Naive B cell (primary cell): Measurements from ENCODE around the gene LDLRAD4. TPM values are rescaled to one million over a fixed set of nuclear protein-coding genes. Genes with fewer than 3 reads are reported as not detected.
A peak's percentile ranks its signal among the peaks of the same experiment; 100 is the strongest.

Source experiments
- ATAC-seq, 2 donors: fragments of 150-1000 bp; cut with Tn5 transposase; 2 replicates each; pipeline ENCODE4 v1.10.0; 2021; ENCODE audit warnings: low read depth in 2 of 2, mild to moderate bottlenecking in 2 of 2, moderate library complexity in 2 of 2
- DNase-seq: peaks from one replicate; pipeline ENCODE4 v3.0.0; 2022
- H3K27ac Mint-ChIP-seq, 6 donors: one replicate each; pipeline ENCODE4 v1.8.0; 2020 to 2022; ENCODE audit warnings: mild to moderate bottlenecking in 6 of 6, mixed read lengths in 6 of 6, moderate library complexity in 5 of 6, inconsistent platforms in 2 of 6
- H3K27me3 Mint-ChIP-seq, 3 donors: one replicate each; pipeline ENCODE4 v1.8.0; 2021 to 2022; ENCODE audit warnings: mixed read lengths in 3 of 3, mild to moderate bottlenecking in 1 of 3
- H3K36me3 Mint-ChIP-seq, 2 donors: one replicate each; pipeline ENCODE4 v1.8.0; 2020 to 2022; ENCODE audit warnings: mixed read lengths in 2 of 2, inconsistent platforms in 1 of 2, mild to moderate bottlenecking in 1 of 2
- H3K4me1 Mint-ChIP-seq, 3 donors: one replicate each; pipeline ENCODE4 v1.8.0; 2020 to 2022; ENCODE audit warnings: mixed read lengths in 3 of 3, inconsistent platforms in 1 of 3, mild to moderate bottlenecking in 1 of 3, moderate library complexity in 1 of 3
- H3K4me3 Mint-ChIP-seq, 8 donors: one replicate each; pipeline ENCODE4 v1.8.0; 2020 to 2022; ENCODE audit warnings: mild to moderate bottlenecking in 8 of 8, mixed read lengths in 8 of 8, moderate library complexity in 8 of 8, inconsistent platforms in 2 of 8
- H3K9me3 Mint-ChIP-seq, 7 donors: one replicate each; pipeline ENCODE4 v1.8.0; 2020 to 2022; ENCODE audit warnings: mixed read lengths in 7 of 7, mild to moderate bottlenecking in 5 of 7, inconsistent platforms in 2 of 7, moderate library complexity in 1 of 7
- polyA plus RNA-seq, 6 donors: library from polyadenylated mRNA; unstranded; fragments of 300-500 nt; fragmentation: Illumina TruSeq; gene quantifications; one replicate each; pipeline ENCODE4 v1.2.3, GENCODE V29; 2021; ENCODE audit warnings: low read depth in 6 of 6

The LDLRAD4 gene
- polyA plus RNA-seq, 6 donors from 2014 or later, result 6.4 to 16.1 (median 9.2) TPM

DNA sequence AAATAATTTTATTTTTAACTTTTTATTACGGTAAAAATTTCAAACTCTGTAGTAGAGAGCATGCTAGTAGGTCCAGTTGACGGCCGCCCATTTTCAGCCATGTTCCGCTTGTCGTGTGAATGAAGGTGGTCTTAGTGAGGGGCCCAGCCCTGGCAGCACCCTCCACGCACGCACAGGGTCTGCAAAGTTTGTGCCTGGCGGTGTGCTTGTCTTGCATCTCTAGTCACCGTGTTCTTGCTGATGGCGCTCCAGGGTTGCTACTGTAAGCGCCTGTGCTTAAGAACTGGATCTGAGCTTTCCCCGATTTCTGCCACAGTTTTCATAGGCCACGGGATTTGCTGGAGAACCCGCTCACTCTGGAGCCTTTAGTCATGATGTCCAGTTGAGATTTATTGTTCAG is 28.9 kb downstream of the LDLRAD4 start:
- H3K4me1 Mint-ChIP-seq, result peaks cover 0 to 3% (median 0%) of the 10 kb centered on the region in 3 donors
- H3K36me3 Mint-ChIP-seq, result no peaks in the 10 kb centered on the region
- H3K9me3 Mint-ChIP-seq, result peaks cover 0 to 6% (median 3%) of the 10 kb centered on the region in 7 donors
- H3K27me3 Mint-ChIP-seq, result no peaks in the 10 kb centered on the region
- H3K27ac Mint-ChIP-seq, result no peak overlapping the region
- H3K4me3 Mint-ChIP-seq, result no peak overlapping the region
- DNase-seq (no peak), ATAC-seq (no peak)

DNA sequence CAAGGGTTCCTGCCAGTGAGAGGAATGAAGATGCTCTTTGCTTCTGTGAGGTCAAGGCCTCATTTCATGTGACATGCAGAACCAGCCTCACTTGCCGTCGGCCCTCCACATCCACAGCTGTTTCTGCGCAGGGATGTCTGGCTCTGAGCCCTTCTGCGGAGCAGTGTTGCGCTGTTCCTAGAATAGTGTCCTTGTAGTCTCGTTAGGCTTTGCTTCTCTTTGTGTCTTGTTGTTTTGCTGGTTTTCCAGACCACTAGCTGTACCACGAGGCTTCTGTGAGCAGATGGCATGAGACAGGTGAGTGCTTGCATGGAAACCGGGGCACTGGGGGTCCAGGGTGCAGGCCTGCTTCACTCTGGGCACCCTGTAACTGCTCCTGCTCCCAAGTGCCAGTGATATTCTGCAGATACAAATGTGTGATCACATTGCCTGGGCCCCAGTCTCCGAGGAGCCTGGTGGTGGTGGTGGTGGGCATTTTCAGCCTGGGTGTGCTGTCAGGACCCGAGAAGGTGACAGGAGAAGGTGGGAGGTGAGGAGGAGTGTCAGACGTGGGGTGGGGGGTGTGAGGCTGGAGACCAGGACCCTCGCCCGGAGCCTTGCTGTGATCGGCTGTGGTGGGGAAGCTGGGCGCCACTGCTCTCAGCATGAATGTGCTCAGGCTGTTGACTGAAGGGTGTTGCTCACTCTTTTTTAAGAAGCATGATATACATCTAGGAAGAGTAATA is 34.3 kb downstream of the LDLRAD4 start:
- Mint-ChIP-seq H3K27me3 (no peaks in the 10 kb centered on the region), H3K4me1 (no peaks in the 10 kb centered on the region), H3K36me3 (no peaks in the 10 kb centered on the region), H3K9me3 (peaks cover 0 to 6% (median 0%) of the 10 kb centered on the region in 7 donors), H3K4me3 (peak overlapping the region in 1 of 8 donors; percentile 12), H3K27ac (peak overlapping the region in 1 of 6 donors; percentile 45)
- DNase-seq (no peak), ATAC-seq (no peak)

DNA sequence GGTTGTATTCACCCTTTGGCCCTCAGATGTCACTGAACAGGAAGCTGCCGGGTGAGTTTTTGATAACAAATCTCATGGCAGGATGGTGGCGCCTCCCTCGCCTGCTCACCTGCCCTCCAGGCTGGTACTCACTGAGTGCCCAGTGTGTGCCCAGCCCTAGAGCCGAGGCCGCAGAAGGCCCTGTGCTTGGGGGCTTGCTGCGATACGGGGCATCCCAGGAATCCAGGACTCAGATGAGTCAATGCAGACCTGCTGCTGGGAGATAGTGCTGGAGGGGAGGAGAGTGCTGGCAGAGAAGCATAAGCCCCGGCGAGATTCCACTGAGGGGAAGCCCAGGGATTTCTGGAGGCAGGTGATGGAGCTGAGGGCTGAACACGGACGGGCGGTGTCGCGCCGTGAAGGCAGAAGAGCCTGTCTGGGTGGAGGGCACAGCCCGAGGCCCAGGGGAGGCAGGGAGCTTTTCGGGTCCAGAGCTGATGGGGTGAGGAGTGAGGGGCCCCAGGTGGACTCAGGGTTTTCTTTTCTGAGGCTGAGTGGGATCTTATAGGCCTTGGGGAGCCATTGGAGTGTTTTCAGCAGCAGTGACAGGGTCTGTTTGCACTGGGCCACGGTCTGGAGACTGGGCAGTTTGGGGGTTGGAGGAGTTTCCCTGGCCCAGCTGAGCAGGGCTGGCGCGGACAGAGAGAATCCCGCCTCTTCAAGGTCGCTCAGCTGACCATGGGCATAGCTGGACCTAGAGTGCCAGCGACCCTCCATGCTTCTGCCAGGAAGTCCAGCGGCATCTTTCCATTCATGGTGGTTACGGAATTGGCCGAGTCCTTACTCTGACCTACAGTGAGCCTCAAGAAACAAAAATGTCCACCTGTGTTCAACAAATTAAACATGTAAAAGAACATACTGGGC is 35.5 kb downstream of the LDLRAD4 start:
- Mint-ChIP-seq H3K27me3 (no peaks in the 10 kb centered on the region), H3K4me3 (no peak overlapping the region), H3K9me3 (peaks cover 0 to 6% (median 0%) of the 10 kb centered on the region in 7 donors), H3K36me3 (no peaks in the 10 kb centered on the region), H3K27ac (no peak overlapping the region), H3K4me1 (no peaks in the 10 kb centered on the region)
- ATAC-seq (no peak), DNase-seq (no peak)

DNA sequence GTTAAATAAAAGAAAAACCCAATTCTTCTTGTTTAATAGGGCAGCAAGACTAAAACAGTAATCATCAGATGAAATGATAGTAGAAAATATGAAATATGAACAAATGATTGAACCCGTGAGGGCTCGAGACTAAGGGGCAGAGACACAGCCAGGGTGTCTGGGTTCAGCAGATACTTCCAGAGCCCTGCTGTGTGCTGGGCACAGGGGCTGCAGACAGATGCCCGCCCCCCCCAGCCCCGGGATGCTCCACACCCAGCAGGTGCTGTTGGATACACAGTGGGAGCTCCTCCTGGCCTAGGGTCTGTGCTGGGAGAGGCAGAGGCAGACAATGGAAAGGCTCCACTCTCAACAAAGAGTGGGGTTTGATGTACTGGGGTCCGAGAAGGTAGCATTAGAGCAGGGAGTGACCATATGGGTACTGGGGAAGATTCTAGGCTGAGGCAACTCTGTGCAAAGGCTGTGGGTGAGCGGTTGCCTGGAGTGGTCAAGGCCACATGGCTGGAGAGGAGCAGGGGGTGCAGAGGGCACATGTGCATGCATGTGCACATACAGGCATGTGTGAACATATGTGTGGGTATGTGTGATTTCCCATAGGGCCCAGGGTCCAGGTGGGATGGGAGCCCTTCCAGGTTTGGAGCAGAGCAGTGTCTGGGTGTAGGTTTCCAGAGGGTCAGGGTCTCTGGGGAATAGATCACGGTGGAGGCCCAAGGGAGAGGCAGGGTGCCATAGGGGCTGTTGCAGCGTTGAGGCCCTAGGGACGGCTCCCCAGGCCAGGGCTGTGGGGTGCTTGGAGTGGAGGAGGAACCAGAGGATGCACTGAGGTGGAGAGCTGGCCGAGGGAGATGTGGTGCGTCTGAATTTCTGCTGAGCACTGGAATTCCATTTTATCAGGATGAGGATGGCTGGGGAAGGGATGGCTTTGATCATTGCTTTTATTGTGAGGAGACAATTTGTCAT is 36.7 kb downstream of the LDLRAD4 start:
- H3K36me3 Mint-ChIP-seq, result no peaks in the 10 kb centered on the region
- ATAC-seq (no peak), DNase-seq (no peak)
- peaks cover 0 to under 1% (median 0%) of the 10 kb centered on the region in 7 donors for H3K9me3 Mint-ChIP-seq
- no peaks in the 10 kb centered on the region for H3K27me3 Mint-ChIP-seq
- H3K4me3 Mint-ChIP-seq, result no peak overlapping the region
- H3K27ac Mint-ChIP-seq, result no peak overlapping the region
- H3K4me1 Mint-ChIP-seq, result no peaks in the 10 kb centered on the region

DNA sequence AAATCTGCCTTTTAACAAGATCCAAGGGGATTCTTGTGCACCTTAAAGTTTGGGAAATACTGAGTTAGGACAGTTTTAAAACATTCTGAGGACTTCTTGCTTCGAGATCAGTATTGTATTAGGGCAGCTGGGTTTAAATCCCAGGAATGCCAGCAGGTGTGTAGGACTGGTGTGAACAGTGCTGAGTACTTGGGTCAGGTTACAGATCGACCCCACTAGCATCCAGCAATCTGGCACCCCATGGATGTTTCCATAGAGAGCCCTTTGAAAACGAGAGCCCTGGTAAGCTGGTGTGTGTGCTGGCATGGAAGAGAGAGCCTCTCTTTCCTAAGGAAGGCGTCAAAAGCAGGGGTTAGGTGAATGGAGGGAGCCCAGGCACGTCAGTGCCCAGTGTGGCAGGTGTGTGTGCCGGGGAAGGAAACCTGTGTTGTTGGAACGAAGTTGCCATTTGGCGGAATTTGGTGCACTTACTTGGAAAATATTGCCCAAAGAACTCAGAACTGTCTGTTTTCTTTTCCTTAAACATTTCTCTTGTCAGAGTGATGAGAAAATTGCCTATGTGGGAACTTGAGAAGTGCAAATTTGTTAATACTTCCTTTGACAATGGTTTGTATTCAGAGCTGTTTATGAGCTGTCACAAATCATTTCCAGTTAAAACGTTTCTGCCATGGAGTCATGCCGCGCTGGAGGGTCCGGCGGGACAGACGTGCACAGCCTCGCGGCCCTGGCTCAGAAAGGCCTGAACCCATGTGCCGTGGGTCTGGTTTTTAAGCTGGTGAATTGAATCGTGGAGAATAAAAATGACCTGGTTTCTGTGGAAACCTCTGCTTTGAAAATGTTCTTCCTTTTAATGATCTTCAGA is 38.1 kb downstream of the LDLRAD4 start:
- Mint-ChIP-seq H3K27ac (peak overlapping the region in 1 of 6 donors; percentile 81), H3K4me3 (peak overlapping the region in 1 of 8 donors; percentile 15), H3K36me3 (peaks cover 0 to 4% of the 10 kb centered on the region in 2 donors), H3K27me3 (peaks cover 0 to 4% (median 4%) of the 10 kb centered on the region in 3 donors), H3K4me1 (peaks cover 3 to 4% (median 3%) of the 10 kb centered on the region in 3 donors), H3K9me3 (no peaks in the 10 kb centered on the region)
- DNase-seq (no peak), ATAC-seq (no peak)

DNA sequence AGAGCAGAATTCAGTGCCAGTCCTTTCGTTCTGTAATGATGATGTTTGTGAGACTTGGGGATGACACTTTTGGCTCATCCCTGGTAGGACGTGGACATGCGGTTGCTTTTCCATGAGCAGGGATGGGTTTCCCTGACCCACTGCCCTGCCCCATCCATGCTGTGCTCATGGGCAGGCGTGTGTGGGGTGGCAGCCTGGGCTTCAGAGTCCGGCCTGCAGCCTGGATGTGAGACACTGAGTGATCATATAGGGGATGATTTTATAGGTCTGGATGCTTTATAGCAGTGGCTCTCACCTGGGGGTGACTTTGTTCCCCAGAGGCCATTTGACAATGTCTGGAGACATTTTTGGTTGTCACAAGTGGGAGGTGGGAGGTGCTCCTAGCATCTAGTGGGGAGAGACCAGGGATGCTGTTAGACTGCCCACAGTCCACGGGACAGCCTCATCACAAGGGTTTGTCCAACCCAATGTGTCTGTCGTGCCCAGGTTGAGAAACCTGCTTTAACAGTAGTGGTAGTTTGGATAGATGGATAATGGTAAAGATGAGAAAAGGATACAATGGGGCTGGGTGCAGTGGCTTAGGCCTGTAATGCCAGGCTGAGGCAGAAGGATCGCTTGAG is 38.9 kb downstream of the LDLRAD4 start:
- Mint-ChIP-seq H3K9me3 (no peaks in the 10 kb centered on the region), H3K27me3 (peaks cover 0 to 8% (median 8%) of the 10 kb centered on the region in 3 donors), H3K27ac (no peak overlapping the region), H3K36me3 (peaks cover 0 to 8% of the 10 kb centered on the region in 2 donors), H3K4me1 (peaks cover 6 to 8% (median 8%) of the 10 kb centered on the region in 3 donors), H3K4me3 (no peak overlapping the region)
- no peak for ATAC-seq
- no peak for DNase-seq

DNA sequence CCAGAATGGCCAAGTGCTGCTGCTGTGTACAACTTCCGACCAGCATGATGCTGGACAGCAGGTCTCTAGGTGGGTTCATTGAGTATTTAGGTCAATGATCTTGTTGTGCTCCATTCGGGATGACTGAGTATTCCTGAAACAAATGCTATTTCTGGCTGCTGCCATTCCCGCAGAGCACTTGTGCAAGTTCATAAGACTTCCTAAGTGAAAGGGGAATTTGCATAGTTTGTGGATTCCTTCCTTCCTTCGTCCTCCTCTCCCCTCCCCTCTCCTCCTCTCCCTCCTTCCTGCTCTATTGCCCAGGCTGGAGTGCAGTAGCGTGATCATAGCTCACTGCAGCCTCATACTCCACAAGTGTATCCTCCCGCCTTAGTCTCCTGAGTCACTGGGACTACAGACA is 40.4 kb downstream of the LDLRAD4 start:
- peaks cover 0 to 8% of the 10 kb centered on the region in 2 donors for H3K36me3 Mint-ChIP-seq

DNA sequence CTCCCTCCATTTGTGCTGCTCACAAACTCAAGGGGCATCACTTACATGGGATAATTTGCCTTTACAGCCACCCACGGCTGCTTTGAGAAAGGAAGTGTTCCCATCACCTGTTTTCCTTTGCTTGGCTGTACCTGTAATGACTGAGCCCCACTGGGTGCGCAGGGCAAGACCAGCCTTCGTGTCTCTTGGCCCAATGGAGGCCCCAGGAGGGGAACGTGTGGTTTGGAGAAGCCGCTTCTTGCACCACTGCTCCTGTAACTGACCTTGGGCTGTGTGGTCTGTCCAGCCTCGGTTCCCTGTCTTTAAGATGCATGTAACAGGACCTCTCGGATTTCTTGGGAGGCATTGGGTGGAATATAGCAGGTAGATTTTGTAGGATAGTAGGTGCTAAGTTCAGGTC is 41.1 kb downstream of the LDLRAD4 start:
- Mint-ChIP-seq H3K36me3 (peaks cover 0 to 8% of the 10 kb centered on the region in 2 donors), H3K4me3 (no peak overlapping the region), H3K4me1 (peaks cover 6 to 8% (median 8%) of the 10 kb centered on the region in 3 donors), H3K27me3 (peaks cover 0 to 8% (median 8%) of the 10 kb centered on the region in 3 donors), H3K27ac (no peak overlapping the region), H3K9me3 (no peaks in the 10 kb centered on the region)
- DNase-seq, result no peak
- ATAC-seq, result no peak

More for the DNA sequence above, 40.4 kb downstream of the LDLRAD4 start:
- no peak overlapping the region for H3K4me3 Mint-ChIP-seq
- peaks cover 0 to 8% (median 8%) of the 10 kb centered on the region in 3 donors for H3K27me3 Mint-ChIP-seq
- ATAC-seq (no peak), DNase-seq (no peak)
- H3K4me1 Mint-ChIP-seq, result peaks cover 6 to 8% (median 8%) of the 10 kb centered on the region in 3 donors
- no peak overlapping the region for H3K27ac Mint-ChIP-seq
- no peaks in the 10 kb centered on the region for H3K9me3 Mint-ChIP-seq

DNA sequence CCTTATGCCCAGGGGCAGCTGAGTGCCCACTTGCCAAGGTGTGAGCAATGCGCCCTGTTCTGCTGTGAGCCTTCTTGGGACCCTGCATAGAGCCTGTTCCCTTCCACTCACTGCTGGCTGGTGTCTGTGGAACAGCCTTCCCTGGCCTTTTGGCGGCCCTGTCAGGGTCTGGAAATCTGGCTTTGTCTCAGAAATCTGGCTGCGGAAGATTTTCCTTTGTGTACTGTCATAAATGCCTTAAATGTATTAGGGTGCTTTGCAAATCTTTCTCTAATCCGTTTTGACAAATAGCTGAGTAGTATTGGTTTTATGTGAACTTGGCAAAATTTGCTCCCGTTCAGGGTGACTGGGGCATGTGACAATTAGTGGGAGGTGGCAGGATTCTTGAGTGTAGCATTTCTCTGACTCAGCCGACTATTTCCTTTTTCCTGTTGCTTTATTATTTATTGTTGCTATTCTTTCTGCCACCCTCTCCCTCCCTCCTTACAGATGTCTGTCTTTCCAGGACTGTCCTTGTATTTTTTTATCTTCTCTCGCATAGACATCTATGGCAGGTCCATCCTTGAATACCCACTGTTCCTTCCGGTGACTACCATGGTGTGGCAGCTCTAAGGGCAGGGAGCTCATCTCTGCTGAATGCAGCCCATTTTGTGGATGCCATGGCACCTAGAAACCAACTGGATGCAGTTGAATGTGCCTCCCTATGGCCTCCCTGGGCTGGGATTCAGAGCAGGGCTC is 41.8 kb downstream of the LDLRAD4 start:
- Mint-ChIP-seq H3K27ac (no peak overlapping the region), H3K9me3 (no peaks in the 10 kb centered on the region), H3K36me3 (peaks cover 0 to 8% of the 10 kb centered on the region in 2 donors), H3K4me3 (no peak overlapping the region), H3K4me1 (peaks cover 6 to 8% (median 8%) of the 10 kb centered on the region in 3 donors), H3K27me3 (peaks cover 0 to 15% (median 8%) of the 10 kb centered on the region in 3 donors)
- no peak for ATAC-seq
- DNase-seq, result no peak

DNA sequence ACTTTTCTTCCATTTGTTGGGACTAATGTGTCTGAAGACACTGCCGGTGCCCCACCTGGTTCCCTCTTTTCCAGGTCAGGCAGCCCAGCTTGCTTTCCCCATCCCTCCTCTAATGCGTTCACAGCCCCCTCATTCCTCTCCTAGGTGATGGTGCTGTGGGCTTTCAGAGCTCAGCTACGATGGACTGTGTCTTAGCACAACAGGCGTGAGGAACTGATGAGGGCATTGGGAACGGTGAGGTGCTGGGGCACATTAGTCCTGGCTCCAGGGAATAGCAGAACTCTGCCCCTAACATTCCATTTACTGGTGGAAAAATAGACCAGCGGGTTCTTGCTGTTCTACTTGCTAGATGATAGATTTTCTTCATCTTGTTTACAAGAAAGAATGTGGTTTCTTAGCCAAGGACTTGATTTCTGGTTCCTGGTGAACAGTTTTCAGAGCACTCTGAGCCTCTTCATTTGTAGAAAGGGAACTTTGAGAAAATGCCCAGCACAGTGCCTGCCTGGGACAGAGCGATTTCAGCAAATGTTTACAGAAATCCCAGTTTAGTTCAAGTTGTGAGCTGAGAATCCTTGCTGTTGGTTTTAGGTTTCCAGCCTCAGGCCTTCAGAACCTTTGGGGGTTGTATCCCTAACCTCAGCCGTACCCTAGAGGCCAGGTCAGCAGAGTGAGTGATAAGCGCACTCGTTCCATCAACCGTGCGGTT is 42.5 kb downstream of the LDLRAD4 start:
- no peaks in the 10 kb centered on the region for H3K9me3 Mint-ChIP-seq
- peaks cover 0 to 16% (median 8%) of the 10 kb centered on the region in 3 donors for H3K27me3 Mint-ChIP-seq
- DNase-seq (no peak), ATAC-seq (no peak)
- H3K4me1 Mint-ChIP-seq, result peaks cover 6 to 8% (median 8%) of the 10 kb centered on the region in 3 donors
- peak overlapping the region in 2 of 8 donors; percentile 18 to 66 for H3K4me3 Mint-ChIP-seq
- H3K36me3 Mint-ChIP-seq, result peaks cover 0 to 8% of the 10 kb centered on the region in 2 donors
- peak overlapping the region in 2 of 6 donors; percentile 15 to 30 for H3K27ac Mint-ChIP-seq
